ENCODE results near the gene SPSB3.
A peak's percentile ranks its signal among the peaks of the same experiment; 100 is the strongest.

The SPSB3 gene

GRCh38 chr16:1769402-1770300 is 12.7 kb downstream of the SPSB3 start:
- no peak for DNase-seq
- peak overlapping the region; percentile 87 to 99 for H3K4me3 ChIP-seq
- intact Hi-C loops (cut with DNase I; ENCODE audit: low total_unique reads) = no loop called here

GRCh38 chr16:1768767-1769401 is 13.5 kb downstream of the SPSB3 start:
- Histone ChIP-seq H3K4me1 (peaks cover 0 to 42% (median 23%) of the 10 kb centered on the region in 4 donors), H3K36me3 (peaks cover 40 to 59% (median 51%) of the 10 kb centered on the region in 3 donors), H3K4me3 (no peak overlapping the region), H3K9me3 (no peaks in the 10 kb centered on the region), H3K27ac (peak overlapping the region in 1 of 2 donors; percentile 85), H3K27me3 (no peaks in the 10 kb centered on the region)
- intact Hi-C loops (cut with DNase I; ENCODE audit: low total_unique reads) = no loop called here
- TF ChIP-seq CTCF (IDR thresholded peaks at IDR 0.05) = no peak
- DNase-seq = no peak

More at GRCh38 chr16:1769402-1770300, 12.7 kb downstream of the SPSB3 start:
- Histone ChIP-seq H3K36me3 (peaks cover 35 to 51% (median 44%) of the 10 kb centered on the region in 3 donors), H3K27ac (peak overlapping the region; percentile 85 to 95), H3K27me3 (no peaks in the 10 kb centered on the region), H3K9me3 (no peaks in the 10 kb centered on the region), H3K4me1 (peaks cover 0 to 50% (median 30%) of the 10 kb centered on the region in 4 donors)
- TF ChIP-seq CTCF (IDR thresholded peaks at IDR 0.05) = no peak

- TF ChIP-seq CTCF (IDR thresholded peaks at IDR 0.05) = no peak
- no peaks in the 10 kb centered on the region for H3K9me3 ChIP-seq
- intact Hi-C loops (cut with DNase I; ENCODE audit: low total_unique reads) = no loop called here
- H3K4me3 ChIP-seq = no peak overlapping the region
- peaks cover 45 to 65% (median 58%) of the 10 kb centered on the region in 3 donors for H3K36me3 ChIP-seq
- DNase-seq = no peak
- no peak overlapping the region for H3K27ac ChIP-seq
- H3K27me3 ChIP-seq = no peaks in the 10 kb centered on the region
- peaks cover 0 to 40% (median 19%) of the 10 kb centered on the region in 4 donors for H3K4me1 ChIP-seq
Observed at GRCh38 chr16:1768061-1768766, 14.2 kb downstream of the SPSB3 start.

GRCh38 chr16:1767116-1767994 is 15.0 kb downstream of the SPSB3 start:
- Histone ChIP-seq H3K36me3 (peaks cover 53 to 74% (median 67%) of the 10 kb centered on the region in 3 donors), H3K4me3 (no peak overlapping the region), H3K27me3 (no peaks in the 10 kb centered on the region), H3K27ac (no peak overlapping the region), H3K4me1 (peaks cover 0 to 37% (median 18%) of the 10 kb centered on the region in 4 donors), H3K9me3 (no peaks in the 10 kb centered on the region)
- TF ChIP-seq CTCF (IDR thresholded peaks at IDR 0.05) = no peak
- no peak for DNase-seq
- intact Hi-C loops (cut with DNase I; ENCODE audit: low total_unique reads) = no loop called here

GRCh38 chr16:1766701-1767100 is 15.7 kb downstream of the SPSB3 start:
- peaks cover 0 to 30% (median 13%) of the 10 kb centered on the region in 4 donors for H3K4me1 ChIP-seq
- H3K9me3 ChIP-seq = no peaks in the 10 kb centered on the region
- H3K27me3 ChIP-seq = no peaks in the 10 kb centered on the region
- intact Hi-C loops (cut with DNase I; ENCODE audit: low total_unique reads) = no loop called here
- peaks cover 60 to 81% (median 73%) of the 10 kb centered on the region in 3 donors for H3K36me3 ChIP-seq
- TF ChIP-seq CTCF (IDR thresholded peaks at IDR 0.05) = no peak
- no peak overlapping the region for H3K4me3 ChIP-seq
- no peak for DNase-seq
- H3K27ac ChIP-seq = no peak overlapping the region
